Small intestine (tissue), 7 donors: ENCODE data around the gene NUP188. TPM values are rescaled to one million over a fixed set of nuclear protein-coding genes. Genes with fewer than 3 reads are reported as not detected.

ENCODE experiments used
- DNase-seq, 2 donors: peaks; one replicate each; pipeline versions ENCODE4 v3.0.0 to v3.0.0-alpha.2; 2013
- FAIRE-seq: peaks from 2 replicates; lab custom pipeline; 2012; peaks lifted over from hg19 to GRCh38; lab: Jason Lieb, UNC
- H3K27ac ChIP-seq, 3 donors: one replicate each; pipeline ENCODE4 v1.5.1; 2013; ENCODE audit warnings: low read length in 2 of 3, mild to moderate bottlenecking in 2 of 3, control low read depth in 1 of 3, inconsistent platforms in 1 of 3, low read depth in 1 of 3, moderate library complexity in 1 of 3
- H3K27me3 ChIP-seq, 3 donors: one replicate each; pipeline ENCODE4 v1.6.1; 2013; ENCODE audit warnings: low read length in 3 of 3, inconsistent platforms in 1 of 3; ENCODE audit not compliant: control insufficient read depth in 3 of 3, insufficient read depth in 3 of 3
- H3K36me3 ChIP-seq, 3 donors: one replicate each; pipeline ENCODE4 v1.6.1; 2013; ENCODE audit warnings: low read length in 3 of 3, inconsistent platforms in 1 of 3, low read depth in 1 of 3, mild to moderate bottlenecking in 1 of 3, moderate library complexity in 1 of 3; ENCODE audit not compliant: control insufficient read depth in 3 of 3, insufficient read depth in 2 of 3
- H3K4me1 ChIP-seq, 3 donors: one replicate each; pipeline ENCODE4 v1.6.1; 2013; ENCODE audit warnings: low read length in 2 of 3, inconsistent platforms in 1 of 3, low read depth in 1 of 3, mild to moderate bottlenecking in 1 of 3, moderate library complexity in 1 of 3; ENCODE audit not compliant: control insufficient read depth in 3 of 3, insufficient read depth in 2 of 3
- H3K4me3 ChIP-seq, 3 donors: one replicate each; pipeline ENCODE4 v1.5.1; 2013; ENCODE audit warnings: low read length in 3 of 3, control low read depth in 1 of 3, inconsistent platforms in 1 of 3, low read depth in 1 of 3, mild to moderate bottlenecking in 1 of 3, moderate library complexity in 1 of 3
- H3K9me3 ChIP-seq, 2 donors: one replicate each; pipeline ENCODE4 v1.6.1; 2013; ENCODE audit warnings: low read depth in 1 of 2, low read length in 1 of 2; ENCODE audit not compliant: control insufficient read depth in 2 of 2, insufficient read depth in 1 of 2
- WGBS, 3 donors: extraction: QIAGEN DNeasy Blood & Tissue Kit; methylation state at CpG; one replicate each; pipeline ENCODE4 v1.1.7; 2013; 5-methylcytosine and 5-hydroxymethylcytosine counted together
- polyA plus RNA-seq, 4 donors: library from polyadenylated mRNA; stranded (reverse) in 3 of 4; unstranded in 1 of 4; fragments of 200-250 nt in 3 of 4; fragments of 120-200 nt in 1 of 4; gene quantifications; one replicate each; pipeline versions ENCODE4 v1.2.1 to v1.2.3, GENCODE V29; 2013
- donor health status: healthy with polysubstance abuse.
- donor health status: control.
- donor health status: control.
- donor health status: Bipolar disorder and iron deficiency.
- donor health status: healthy.

NUP188 gene
- polyA plus RNA-seq, 4 donors, result 4.9 to 28.9 (median 9.9) TPM

DNA sequence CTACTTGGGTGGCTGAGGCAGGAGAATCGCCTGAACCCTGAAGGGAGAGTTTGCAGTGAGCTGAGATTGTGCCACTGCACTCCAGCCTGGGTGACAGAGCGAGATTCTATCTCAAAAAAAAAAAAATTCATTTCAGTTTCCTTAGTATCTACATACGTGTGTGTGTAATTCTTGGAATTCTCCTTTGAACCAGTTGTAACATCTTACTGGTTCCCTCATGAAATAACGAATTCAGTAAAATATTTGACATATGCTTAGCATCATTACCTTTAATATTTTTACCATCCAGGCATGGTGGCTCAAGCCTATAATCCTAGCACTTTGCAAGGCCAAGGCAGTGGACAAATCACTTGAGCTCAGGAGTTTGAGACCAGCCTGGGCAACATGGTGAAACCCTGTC, 17.9 kb upstream of the NUP188 start:
- Histone ChIP-seq H3K4me3 (no peak overlapping the region), H3K9me3 (no peaks in the 10 kb centered on the region), H3K4me1 (no peaks in the 10 kb centered on the region), H3K36me3 (peaks cover 0 to 6% (median 0%) of the 10 kb centered on the region in 3 donors), H3K27ac (no peak overlapping the region), H3K27me3 (no peaks in the 10 kb centered on the region)
- DNase-seq (no peak), FAIRE-seq (no peak)
- WGBS, 3 donors, result 76 to 88% (median 84%) methylated on average over 4 of the region's 4 CpGs

DNA sequence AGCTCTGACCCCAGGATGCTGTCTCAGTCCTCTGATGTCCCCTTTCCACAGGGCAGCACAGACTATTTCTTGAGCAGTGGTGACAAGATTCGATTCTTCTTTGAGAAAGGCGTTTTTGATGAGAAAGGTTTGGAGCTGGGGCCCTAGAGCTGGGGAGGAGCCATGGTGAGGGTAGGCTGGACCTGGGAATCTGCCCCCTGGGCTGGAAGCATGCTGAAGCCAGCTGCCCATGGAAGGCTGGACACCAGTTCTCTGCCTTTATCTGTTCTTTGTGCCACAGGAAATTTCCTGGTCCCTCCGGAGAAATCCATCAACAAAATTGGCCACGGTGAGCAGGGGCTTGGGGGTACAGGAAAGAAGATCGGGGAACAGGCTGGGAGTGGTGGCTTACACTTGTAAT, 13.8 kb upstream of the NUP188 start:
- H3K4me3 ChIP-seq, result no peak overlapping the region
- H3K4me1 ChIP-seq, result no peaks in the 10 kb centered on the region
- no peak for FAIRE-seq
- WGBS, 3 donors, result 82 to 91% (median 90%) methylated on average over 5 of the region's 5 CpGs
- no peak overlapping the region for H3K27ac ChIP-seq
- no peak for DNase-seq
- H3K27me3 ChIP-seq, result no peaks in the 10 kb centered on the region
- H3K9me3 ChIP-seq, result no peaks in the 10 kb centered on the region
- peaks cover 0 to 14% (median 0%) of the 10 kb centered on the region in 3 donors for H3K36me3 ChIP-seq

DNA sequence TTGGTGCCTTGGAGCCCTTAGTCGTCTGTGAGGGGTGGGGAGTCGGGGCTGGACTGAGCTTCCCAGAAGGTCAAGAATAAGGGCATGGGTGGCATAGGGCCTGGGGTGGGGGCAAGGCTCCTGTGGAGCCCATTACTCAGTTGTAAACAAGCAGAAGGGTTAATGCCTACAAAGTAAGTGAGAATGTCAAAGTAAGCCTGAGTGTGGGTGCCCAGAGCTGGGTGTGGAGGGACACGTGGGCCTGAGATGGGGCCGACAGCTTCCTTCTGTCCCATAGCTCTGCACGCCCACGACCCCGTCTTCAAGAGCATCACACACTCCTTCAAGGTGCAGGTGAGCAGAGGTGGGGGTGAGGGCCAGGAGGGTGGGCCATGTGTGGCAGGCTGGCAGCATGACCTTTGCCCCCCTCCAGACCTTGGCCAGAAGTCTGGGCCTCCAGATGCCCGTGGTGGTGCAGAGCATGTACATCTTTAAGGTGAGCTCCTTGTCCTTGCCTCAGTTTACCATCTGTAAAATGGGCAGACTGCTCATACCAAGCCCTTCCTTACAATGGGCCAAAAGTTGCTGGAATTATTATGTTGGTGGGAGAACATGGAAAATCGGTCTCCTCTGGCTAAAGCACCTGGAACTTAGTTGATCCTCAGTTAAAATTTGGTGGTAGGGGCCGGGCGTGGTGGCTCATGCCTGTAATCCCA, 11.2 kb upstream of the NUP188 start:
- no peak for DNase-seq
- WGBS, 3 donors, result 69 to 87% (median 72%) methylated on average over 11 of the region's 11 CpGs
- Histone ChIP-seq H3K27ac (no peak overlapping the region), H3K4me3 (no peak overlapping the region), H3K4me1 (no peaks in the 10 kb centered on the region), H3K36me3 (peaks cover 0 to 19% (median 0%) of the 10 kb centered on the region in 3 donors), H3K27me3 (no peaks in the 10 kb centered on the region), H3K9me3 (no peaks in the 10 kb centered on the region)
- FAIRE-seq, result no peak

DNA sequence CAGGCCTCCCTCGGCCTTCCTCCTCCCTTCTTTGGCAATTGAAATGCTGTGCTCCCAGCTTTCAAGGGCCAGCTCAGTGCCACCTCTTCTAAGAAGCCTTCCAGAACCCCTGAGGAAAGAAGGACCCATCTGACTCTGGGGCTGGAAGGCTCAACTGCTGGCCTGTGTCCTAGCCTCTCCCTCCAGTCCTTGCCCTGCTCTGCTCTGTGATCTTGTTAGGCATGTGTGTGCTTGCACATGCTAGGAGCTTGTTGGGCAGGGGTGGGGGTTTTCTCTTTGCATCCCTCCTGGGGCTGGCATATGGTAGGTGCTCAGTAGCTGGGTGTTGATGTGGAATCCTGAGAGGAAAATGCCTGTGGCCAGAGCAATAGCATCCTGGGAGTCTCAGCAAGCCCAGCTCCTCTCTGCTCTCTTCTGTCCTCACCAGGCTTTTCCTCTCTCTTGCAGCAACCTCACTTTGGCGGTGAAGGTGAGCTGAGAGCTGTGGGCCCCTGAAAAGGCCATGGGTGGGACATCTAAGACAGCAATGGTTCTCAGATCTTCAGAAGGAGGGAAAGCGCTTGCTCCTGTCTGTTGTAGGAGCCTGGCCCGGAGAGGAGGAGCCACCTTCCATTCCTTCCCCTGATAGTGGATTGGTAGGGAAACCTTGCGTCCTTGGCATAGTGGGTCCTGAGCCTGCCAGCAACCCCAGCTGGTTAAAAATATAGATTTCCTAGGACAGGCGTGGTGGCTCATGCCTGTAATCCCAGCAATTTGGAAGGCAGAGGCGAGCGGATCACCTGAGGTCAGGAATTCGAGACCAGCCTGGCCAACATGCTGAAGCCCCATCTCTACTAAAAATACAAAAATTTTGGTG, 10.0 kb upstream of the NUP188 start:
- DNase-seq, result no peak
- WGBS, 3 donors, result 89 to 96% (median 93%) methylated on average over 9 of the region's 9 CpGs

DNA sequence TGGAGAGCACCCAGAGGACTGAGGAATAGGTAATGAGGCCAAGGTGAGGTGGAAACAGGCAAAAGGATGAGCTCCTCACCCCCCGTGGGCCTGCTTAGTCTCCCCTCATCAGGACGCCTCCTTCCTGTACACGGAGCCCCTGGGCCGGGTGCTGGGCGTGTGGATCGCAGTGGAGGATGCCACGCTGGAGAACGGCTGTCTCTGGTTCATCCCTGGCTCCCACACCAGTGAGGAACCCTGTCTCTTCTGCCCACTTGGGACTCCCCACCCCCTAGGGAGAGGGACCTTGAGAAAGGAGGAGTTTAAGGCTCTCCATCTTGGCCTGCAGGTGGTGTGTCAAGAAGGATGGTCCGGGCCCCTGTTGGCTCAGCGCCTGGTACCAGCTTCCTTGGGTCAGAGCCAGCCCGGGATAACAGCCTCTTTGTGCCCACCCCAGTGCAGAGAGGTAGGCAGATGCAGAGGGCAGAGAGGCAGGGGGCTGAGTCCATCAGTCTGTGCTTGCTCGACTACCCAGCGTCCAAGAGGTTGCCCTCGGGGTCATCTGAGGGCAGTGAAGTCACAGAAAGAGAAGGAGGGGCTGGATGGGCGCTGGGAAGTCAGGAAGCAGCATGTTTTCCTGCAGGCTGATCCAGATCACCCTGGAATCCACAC, 7.1 kb upstream of the NUP188 start:
- no peaks in the 10 kb centered on the region for H3K27me3 ChIP-seq
- 64 to 72% (median 67%) methylated on average over 12 to 15 of the region's 15 CpGs for WGBS, 3 donors
- no peaks in the 10 kb centered on the region for H3K9me3 ChIP-seq
- no peak overlapping the region for H3K27ac ChIP-seq
- no peak for DNase-seq
- no peak overlapping the region for H3K4me3 ChIP-seq
- H3K4me1 ChIP-seq, result peaks cover 0 to 4% (median 0%) of the 10 kb centered on the region in 3 donors
- H3K36me3 ChIP-seq, result peaks cover 0 to 42% (median 0%) of the 10 kb centered on the region in 3 donors
- FAIRE-seq, result no peak

More for the DNA sequence above, 10.0 kb upstream of the NUP188 start:
- Histone ChIP-seq H3K36me3 (peaks cover 0 to 28% (median 0%) of the 10 kb centered on the region in 3 donors), H3K4me3 (no peak overlapping the region), H3K9me3 (no peaks in the 10 kb centered on the region), H3K27ac (no peak overlapping the region), H3K27me3 (no peaks in the 10 kb centered on the region), H3K4me1 (no peaks in the 10 kb centered on the region)
- FAIRE-seq, result no peak

DNA sequence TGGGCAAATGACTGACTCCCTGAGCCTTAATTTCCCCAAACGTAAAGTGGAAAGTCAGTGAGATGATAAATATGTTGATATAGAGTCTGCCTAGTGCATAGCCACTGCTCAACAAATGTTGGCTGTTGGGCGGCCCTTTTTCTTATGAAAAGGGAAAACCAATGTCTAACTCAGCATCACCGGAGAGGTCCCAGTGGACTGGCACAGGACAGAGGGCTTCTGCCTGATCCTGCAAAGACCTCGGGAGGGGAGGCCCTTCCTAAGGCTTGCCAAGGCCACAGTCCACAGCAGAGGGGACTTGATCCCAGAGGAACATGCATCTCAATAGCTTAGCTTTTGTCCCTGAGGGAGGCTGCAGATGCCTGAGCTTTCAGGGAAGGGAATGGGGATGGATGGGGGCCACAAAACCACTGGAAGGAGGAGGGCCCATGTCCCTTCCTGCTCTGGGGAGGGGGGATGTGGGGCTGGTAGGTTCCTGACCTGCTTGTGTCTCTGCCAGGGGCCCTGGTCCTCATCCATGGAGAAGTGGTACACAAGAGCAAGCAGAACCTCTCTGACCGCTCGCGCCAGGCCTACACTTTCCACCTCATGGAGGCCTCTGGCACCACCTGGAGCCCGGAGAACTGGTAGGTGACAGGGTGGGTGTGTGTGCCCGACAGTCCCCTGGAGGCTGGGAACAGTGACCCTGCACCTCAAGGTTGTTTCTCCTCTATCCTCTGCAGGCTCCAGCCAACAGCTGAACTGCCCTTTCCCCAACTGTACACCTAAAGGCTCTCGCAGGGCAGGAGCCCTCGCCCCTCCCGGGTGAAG, 6.3 kb upstream of the NUP188 start:
- Histone ChIP-seq H3K4me1 (peaks cover 0 to 4% (median 0%) of the 10 kb centered on the region in 3 donors), H3K9me3 (no peaks in the 10 kb centered on the region)

DNA sequence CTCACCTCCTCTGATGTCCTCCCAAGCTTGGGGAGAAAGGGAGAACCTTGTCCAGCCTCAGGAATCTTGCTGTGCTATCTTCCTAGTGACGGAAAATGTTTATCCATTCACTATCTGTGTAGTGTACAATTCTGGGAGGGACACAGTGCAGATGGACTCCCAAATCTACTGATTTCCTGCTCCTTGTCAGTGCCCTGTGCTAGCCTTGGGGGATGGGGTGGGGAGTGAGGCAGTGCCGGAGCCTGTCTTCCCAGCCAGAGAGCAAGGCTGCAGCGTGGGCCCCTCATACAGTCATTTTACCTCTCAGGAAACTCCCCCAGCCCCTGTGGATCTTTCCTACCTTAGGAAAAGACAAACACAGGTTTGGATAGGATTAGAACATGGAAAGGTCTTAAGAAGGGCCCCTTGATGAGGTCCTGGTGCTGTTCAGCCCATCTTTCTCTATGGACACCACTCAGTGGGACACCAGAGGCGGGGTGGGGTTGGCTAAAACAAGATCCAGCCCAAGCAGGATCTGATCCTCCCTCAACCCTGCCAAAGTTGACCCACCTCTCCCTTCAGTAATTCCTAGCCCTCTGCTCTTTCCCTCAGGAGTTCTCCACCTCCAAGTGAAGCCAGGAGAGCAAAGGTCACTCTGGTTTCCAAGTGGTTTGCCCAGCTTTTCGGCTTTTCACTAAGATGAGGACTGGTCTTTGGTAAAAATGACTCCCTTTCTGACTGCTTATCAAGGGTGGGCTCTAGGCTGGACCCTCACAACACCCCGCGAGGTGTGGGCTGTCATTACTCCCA, 3.5 kb upstream of the NUP188 start:
- Histone ChIP-seq H3K9me3 (no peaks in the 10 kb centered on the region), H3K27ac (no peak overlapping the region), H3K27me3 (no peaks in the 10 kb centered on the region), H3K4me3 (no peak overlapping the region), H3K4me1 (peaks cover 3 to 13% (median 3%) of the 10 kb centered on the region in 3 donors), H3K36me3 (peaks cover 0 to 41% (median 0%) of the 10 kb centered on the region in 3 donors)
- 88 to 91% (median 90%) methylated on average over 7 of the region's 7 CpGs for WGBS, 3 donors
- DNase-seq (no peak), FAIRE-seq (no peak)

More for the DNA sequence above, 6.3 kb upstream of the NUP188 start:
- no peaks in the 10 kb centered on the region for H3K27me3 ChIP-seq
- H3K27ac ChIP-seq, result no peak overlapping the region
- peaks cover 0 to 46% (median 0%) of the 10 kb centered on the region in 3 donors for H3K36me3 ChIP-seq
- DNase-seq, result no peak
- no peak overlapping the region for H3K4me3 ChIP-seq
- 87 to 93% (median 90%) methylated on average over 12 of the region's 12 CpGs for WGBS, 3 donors
- no peak for FAIRE-seq
